Trophoblast cell (in vitro differentiated cells and primary cell): ENCODE measurements around the gene OR10H1.
"Not testable (repeated sequence)": the region's sequence is repeated elsewhere in the genome, so short reads cannot be mapped to it uniquely, and the experiment has no call there.

ENCODE experiments used
- DNase-seq, 2 donors: peaks; one replicate each; pipeline ENCODE4 v3.0.0-alpha.2; 2016
- H2AFZ ChIP-seq: 2 replicates; pipeline ENCODE4 v1.6.1; 2013; ENCODE audit warnings: low read length, moderate library complexity, mild to moderate bottlenecking; ENCODE audit not compliant: insufficient read depth, poor library complexity
- H2AK5ac ChIP-seq: 2 replicates; pipeline ENCODE4 v1.6.1; 2013; ENCODE audit warnings: mild to moderate bottlenecking, low read length
- H2BK120ac ChIP-seq: 2 replicates; pipeline ENCODE4 v1.6.1; 2013; ENCODE audit warnings: low read length, mild to moderate bottlenecking, moderate library complexity; ENCODE audit not compliant: insufficient read depth, poor library complexity
- H2BK12ac ChIP-seq: 2 replicates; pipeline ENCODE4 v1.6.1; 2013; ENCODE audit warnings: mild to moderate bottlenecking, low read length, moderate library complexity
- H2BK5ac ChIP-seq: 2 replicates; pipeline ENCODE4 v1.6.1; 2013; ENCODE audit warnings: low read length, low read depth, moderate library complexity, mild to moderate bottlenecking; ENCODE audit not compliant: poor library complexity
- H3K14ac ChIP-seq: 2 replicates; pipeline ENCODE4 v1.6.1; 2013; ENCODE audit warnings: mild to moderate bottlenecking, low read length
- H3K18ac ChIP-seq: 2 replicates; pipeline ENCODE4 v1.6.1; 2013; ENCODE audit warnings: mild to moderate bottlenecking, low read length
- H3K23ac ChIP-seq: 2 replicates; pipeline ENCODE4 v1.6.1; 2013; ENCODE audit warnings: low read length
- H3K27ac ChIP-seq: 2 replicates; pipeline ENCODE4 v1.5.1; 2013; ENCODE audit warnings: low read depth, mild to moderate bottlenecking, inconsistent platforms, low read length, moderate library complexity
- H3K27me3 ChIP-seq: 2 replicates; pipeline ENCODE4 v1.6.1; 2013; ENCODE audit warnings: inconsistent platforms, mild to moderate bottlenecking, low read length, moderate library complexity; ENCODE audit not compliant: insufficient read depth
- H3K36me3 ChIP-seq, 2 experiments: 1 replicate in 1 of 2; 2 replicates in 1 of 2; pipeline ENCODE4 v1.6.1; 2013; ENCODE audit warnings: low read length in 2 of 2, mild to moderate bottlenecking in 2 of 2, moderate library complexity in 1 of 2; ENCODE audit not compliant: insufficient read depth in 2 of 2, control insufficient read depth in 1 of 2
- H3K4ac ChIP-seq: 2 replicates; pipeline ENCODE4 v1.6.1; 2013; ENCODE audit warnings: low read depth, mild to moderate bottlenecking, low read length, moderate library complexity
- H3K4me1 ChIP-seq, 2 experiments: 1 replicate in 1 of 2; 2 replicates in 1 of 2; pipeline ENCODE4 v1.6.1; 2013; ENCODE audit warnings: low read length in 2 of 2, mild to moderate bottlenecking in 2 of 2, moderate library complexity in 1 of 2; ENCODE audit not compliant: insufficient read depth in 2 of 2, control insufficient read depth in 1 of 2
- H3K4me2 ChIP-seq: 2 replicates; pipeline ENCODE4 v1.6.1; 2013; ENCODE audit warnings: inconsistent platforms, mild to moderate bottlenecking, low read length, moderate library complexity
- H3K4me3 ChIP-seq: 2 replicates; pipeline ENCODE4 v1.5.1; 2013; ENCODE audit warnings: mild to moderate bottlenecking, low read depth, low read length, inconsistent platforms
- H3K79me1 ChIP-seq: one replicate; pipeline ENCODE4 v1.6.1; 2013; ENCODE audit warnings: low read length
- H3K79me2 ChIP-seq: 2 replicates; pipeline ENCODE4 v1.6.1; 2013; ENCODE audit warnings: low read length, mild to moderate bottlenecking; ENCODE audit not compliant: control insufficient read depth, insufficient read depth, poor library complexity
- H3K9ac ChIP-seq: 2 replicates; pipeline ENCODE4 v1.6.1; 2013; ENCODE audit warnings: mild to moderate bottlenecking, low read length
- H3K9me3 ChIP-seq: 2 replicates; pipeline ENCODE4 v1.6.1; 2013; ENCODE audit warnings: low read depth, mild to moderate bottlenecking, control low read depth, inconsistent platforms, low read length; ENCODE audit not compliant: insufficient read depth
- H4K12ac ChIP-seq: 2 replicates; pipeline ENCODE4 v1.6.1; 2013; ENCODE audit warnings: low read depth, mild to moderate bottlenecking, low read length, moderate library complexity
- H4K8ac ChIP-seq: 2 replicates; pipeline ENCODE4 v1.6.1; 2013; ENCODE audit warnings: low read depth, mild to moderate bottlenecking, low read length, moderate library complexity
- H4K91ac ChIP-seq: one replicate; pipeline ENCODE4 v1.6.1; 2013; ENCODE audit warnings: low read depth, mild to moderate bottlenecking, low read length, moderate library complexity
- WGBS: extraction: QIAGEN DNeasy Blood & Tissue Kit; methylation state at CpG from one replicate; pipeline ENCODE4 v1.1.7; 2013; ENCODE audit warnings: missing lambda C conversion rate; ENCODE audit not compliant: insufficient read length, insufficient coverage; ENCODE audit errors: extremely low coverage; 5-methylcytosine and 5-hydroxymethylcytosine counted together

OR10H1 gene

DNA sequence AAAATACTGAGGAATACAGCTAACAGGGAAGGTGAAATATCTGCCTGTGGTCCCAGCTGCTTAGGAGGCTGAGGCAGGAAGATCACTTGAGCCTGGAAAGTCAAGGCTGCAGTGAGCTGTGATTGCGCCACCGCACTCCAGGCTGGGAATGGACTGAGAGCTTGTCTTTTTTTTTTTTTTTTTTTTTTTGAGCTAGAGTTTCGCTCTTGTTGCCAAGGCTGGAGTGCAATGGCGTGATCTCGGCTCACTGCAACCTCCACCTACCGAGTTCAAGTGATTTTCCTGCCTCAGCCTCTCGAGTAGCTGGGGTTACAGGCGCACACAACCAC lies 28.4 kb upstream of the OR10H1 start:
- H3K4me3 ChIP-seq, H3K27ac ChIP-seq, H3K79me2 ChIP-seq, H2BK5ac ChIP-seq, H4K91ac ChIP-seq, H3K14ac ChIP-seq, H3K4me2 ChIP-seq, H2BK120ac ChIP-seq, H3K4ac ChIP-seq, H3K36me3 ChIP-seq, H4K8ac ChIP-seq, H3K9ac ChIP-seq, H3K79me1 ChIP-seq, H2AFZ ChIP-seq, H2BK12ac ChIP-seq, H2AK5ac ChIP-seq, DNase-seq, H3K27me3 ChIP-seq, H3K23ac ChIP-seq, H3K18ac ChIP-seq, H3K4me1 ChIP-seq, H4K12ac ChIP-seq: not testable (repeated sequence)
- H3K9me3 ChIP-seq: peaks cover 12% of the 10 kb centered on the region
- WGBS: no CpG with 5 or more reads among the region's 8 CpGs

DNA sequence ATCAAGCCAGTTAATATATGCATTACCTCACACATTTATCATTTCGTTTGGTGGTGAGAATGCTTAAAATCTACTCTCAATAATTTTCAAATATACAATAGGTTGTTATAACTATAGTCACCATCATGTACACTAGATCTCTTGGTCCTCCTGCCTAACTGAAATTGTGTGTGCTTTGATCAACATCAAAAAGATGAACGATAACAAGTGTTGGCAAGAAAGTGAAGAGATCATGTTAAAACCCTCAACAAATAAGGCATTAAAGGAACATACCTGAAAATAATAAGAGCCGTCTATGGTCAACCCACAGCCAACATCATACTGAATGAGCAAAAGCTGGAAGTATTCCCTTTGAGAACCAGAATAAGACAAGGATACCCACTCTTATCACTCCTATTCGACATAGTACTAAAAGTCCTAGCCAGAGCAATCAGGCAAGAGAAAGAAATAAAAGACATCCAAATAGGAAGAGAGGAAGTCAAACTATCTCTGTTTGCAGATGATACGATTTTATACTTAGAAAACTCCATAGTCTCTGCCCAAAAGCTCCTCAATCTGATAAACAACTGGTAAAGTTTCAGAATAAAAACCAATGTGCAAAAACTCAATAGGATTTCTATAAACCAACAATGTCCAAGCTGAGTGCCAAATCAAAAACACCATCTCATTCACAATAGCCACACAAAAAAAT lies 27.9 kb upstream of the OR10H1 start:
- no peaks in the 10 kb centered on the region for H3K36me3 ChIP-seq
- no peak overlapping the region for H2AFZ ChIP-seq
- no peak overlapping the region for H3K14ac ChIP-seq
- no peak for DNase-seq
- H3K4me2 ChIP-seq: no peak overlapping the region
- no peak overlapping the region for H2AK5ac ChIP-seq
- no peak overlapping the region for H4K8ac ChIP-seq
- H2BK12ac ChIP-seq: no peak overlapping the region
- H3K9ac ChIP-seq: no peak overlapping the region
- H3K4me3 ChIP-seq: no peak overlapping the region
- H3K79me2 ChIP-seq: no peaks in the 10 kb centered on the region
- no peaks in the 10 kb centered on the region for H3K4me1 ChIP-seq
- no peaks in the 10 kb centered on the region for H3K79me1 ChIP-seq
- H3K9me3 ChIP-seq: peaks cover 12% of the 10 kb centered on the region
- H3K18ac ChIP-seq: no peak overlapping the region
- H3K23ac ChIP-seq: no peak overlapping the region
- no peak overlapping the region for H4K91ac ChIP-seq
- WGBS: no CpG with 5 or more reads among the region's 5 CpGs
- H3K27ac ChIP-seq: no peak overlapping the region
- H2BK120ac ChIP-seq: no peak overlapping the region
- H4K12ac ChIP-seq: no peak overlapping the region
- no peak overlapping the region for H2BK5ac ChIP-seq
- no peaks in the 10 kb centered on the region for H3K27me3 ChIP-seq
- no peak overlapping the region for H3K4ac ChIP-seq

DNA sequence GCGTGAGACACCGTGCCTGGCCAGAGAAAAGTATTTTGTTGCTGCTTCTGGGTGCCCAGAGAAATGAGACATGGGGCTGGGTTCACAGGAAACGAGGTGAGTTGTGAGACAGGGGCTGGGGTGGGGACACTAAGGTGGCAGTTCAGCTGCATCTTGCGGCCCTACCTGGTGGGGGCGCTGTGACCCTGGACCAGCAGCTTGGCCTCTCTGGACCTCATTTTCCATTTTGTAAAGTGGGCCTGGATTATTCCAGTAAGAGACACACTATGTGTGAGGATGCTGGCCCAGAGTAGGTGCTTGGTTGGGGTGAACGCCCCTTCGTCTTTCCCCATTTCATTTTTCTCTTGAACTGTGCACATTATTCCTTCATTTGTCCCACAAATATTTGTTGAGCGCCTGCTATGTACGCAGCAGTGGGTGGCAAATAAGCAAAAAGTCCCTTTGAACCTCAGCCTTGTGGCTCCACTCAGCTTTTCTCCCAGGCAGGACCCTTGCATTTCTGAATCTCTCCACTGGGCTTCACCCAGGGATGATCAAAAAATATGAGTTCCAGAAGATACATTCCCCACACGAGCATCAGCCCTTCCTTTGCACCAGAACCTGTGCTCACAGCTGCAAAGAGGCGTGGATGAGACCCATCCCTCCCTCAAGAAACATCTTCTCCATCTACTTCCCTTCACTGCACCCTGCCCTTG lies 26.6 kb upstream of the OR10H1 start:
- Histone ChIP-seq H4K8ac (no peak overlapping the region), H3K18ac (no peak overlapping the region), H2AK5ac (no peak overlapping the region), H3K79me1 (no peaks in the 10 kb centered on the region), H3K4ac (no peak overlapping the region), H2BK12ac (no peak overlapping the region), H3K79me2 (no peaks in the 10 kb centered on the region), H4K12ac (no peak overlapping the region), H3K9me3 (peaks cover 11% of the 10 kb centered on the region), H3K4me1 (no peaks in the 10 kb centered on the region), H4K91ac (no peak overlapping the region), H2AFZ (no peak overlapping the region), H3K23ac (no peak overlapping the region), H3K27ac (no peak overlapping the region), H3K9ac (no peak overlapping the region), H3K36me3 (no peaks in the 10 kb centered on the region), H2BK5ac (no peak overlapping the region), H3K27me3 (no peaks in the 10 kb centered on the region), H3K4me3 (no peak overlapping the region), H2BK120ac (no peak overlapping the region), H3K14ac (no peak overlapping the region), H3K4me2 (no peak overlapping the region)
- WGBS: no CpG with 5 or more reads among the region's 11 CpGs
- no peak for DNase-seq

DNA sequence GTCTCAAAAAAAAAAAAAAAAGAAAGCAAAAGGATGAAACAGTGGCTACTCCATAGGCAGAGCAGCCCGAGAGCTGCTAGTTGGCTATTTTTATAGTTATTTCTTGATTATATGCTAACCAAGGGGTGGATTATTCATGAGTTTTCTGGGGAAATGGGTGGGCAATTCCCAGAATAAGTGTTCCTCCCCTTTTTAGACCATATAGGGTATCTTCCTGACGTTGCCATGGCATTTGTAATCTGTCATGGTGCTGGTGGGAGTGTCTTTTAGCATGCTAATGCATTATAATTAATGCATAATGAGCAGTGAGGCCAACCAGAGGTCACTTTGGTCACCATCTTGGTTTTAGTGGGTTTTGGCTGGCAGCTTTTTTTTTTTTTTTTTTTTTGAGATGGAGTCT lies 25.4 kb upstream of the OR10H1 start:
- H4K8ac ChIP-seq: no peak overlapping the region
- no peak for DNase-seq
- H3K23ac ChIP-seq: no peak overlapping the region
- H4K91ac ChIP-seq: no peak overlapping the region
- no peak overlapping the region for H3K4me3 ChIP-seq
- no peaks in the 10 kb centered on the region for H3K36me3 ChIP-seq
- H2AK5ac ChIP-seq: no peak overlapping the region
- H3K18ac ChIP-seq: no peak overlapping the region
- H3K9ac ChIP-seq: no peak overlapping the region
- H2BK12ac ChIP-seq: no peak overlapping the region
- no peaks in the 10 kb centered on the region for H3K79me2 ChIP-seq
- no peak overlapping the region for H2BK5ac ChIP-seq
- no peaks in the 10 kb centered on the region for H3K27me3 ChIP-seq
- peaks cover 5% of the 10 kb centered on the region for H3K79me1 ChIP-seq
- H4K12ac ChIP-seq: no peak overlapping the region
- H3K27ac ChIP-seq: no peak overlapping the region
- no peak overlapping the region for H3K4me2 ChIP-seq
- no CpG with 5 or more reads among the region's 2 CpGs for WGBS
- H2BK120ac ChIP-seq: no peak overlapping the region
- H3K4me1 ChIP-seq: no peaks in the 10 kb centered on the region
- no peak overlapping the region for H2AFZ ChIP-seq
- H3K4ac ChIP-seq: no peak overlapping the region
- no peak overlapping the region for H3K14ac ChIP-seq
- H3K9me3 ChIP-seq: peaks cover 7% of the 10 kb centered on the region
